ENCODE data around the gene SPEF2. TPM values are rescaled to one million over a fixed set of nuclear protein-coding genes. Genes with fewer than 3 reads are reported as not detected.

SPEF2 gene
- total RNA-seq, 2 donors from 2014 or later = 1.9 to 16.2 TPM

DNA sequence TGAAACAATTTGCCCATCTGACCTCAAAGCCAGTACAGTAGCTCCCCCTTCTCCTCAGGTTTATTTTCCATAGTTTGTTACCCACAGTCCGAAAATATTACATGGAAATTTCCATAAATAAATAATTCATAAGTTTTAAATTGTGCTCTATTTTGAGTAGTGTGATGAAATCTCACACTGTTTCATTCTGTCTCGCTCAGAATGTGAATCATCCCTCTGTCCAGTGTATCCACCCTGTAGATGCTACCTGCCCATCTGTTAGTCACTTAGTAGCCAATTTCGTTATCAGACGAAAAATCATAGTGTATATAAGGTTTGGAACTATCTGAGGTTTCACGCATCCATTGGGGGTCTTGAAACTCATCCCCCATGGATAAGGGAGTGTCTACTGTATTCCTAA lies 138.3 kb downstream of the SPEF2 start:
- Histone ChIP-seq H3K27me3 (replicated peaks; ENCODE audit: insufficient read depth) (no peaks in the 10 kb centered on the region), H3K36me3 (no peaks in the 10 kb centered on the region), H3K27ac (no peak overlapping the region), H3K4me1 (ENCODE audit: control insufficient read depth in 1 of 2, low read depth in 2 of 2) (no peaks in the 10 kb centered on the region), H3K4me3 (no peak overlapping the region), H3K9me3 (no peaks in the 10 kb centered on the region)
- TF ChIP-seq CTCF (IDR thresholded peaks at IDR 0.05) = no peak
- DNase-seq (ENCODE audit: low spot score) = no peak
- ATAC-seq (ENCODE audit: insufficient number of reproducible peaks, low FRiP score, low read depth) = no peak

GRCh38 chr5:35758151-35758724 lies 140.6 kb downstream of the SPEF2 start:
- Histone ChIP-seq H3K4me1 (ENCODE audit: control insufficient read depth in 1 of 2, low read depth in 2 of 2) (no peaks in the 10 kb centered on the region), H3K9me3 (no peaks in the 10 kb centered on the region), H3K4me3 (no peak overlapping the region), H3K27ac (no peak overlapping the region), H3K27me3 (replicated peaks; ENCODE audit: insufficient read depth) (no peaks in the 10 kb centered on the region), H3K36me3 (no peaks in the 10 kb centered on the region)
- ATAC-seq (ENCODE audit: insufficient number of reproducible peaks, low FRiP score, low read depth) (no peak), DNase-seq (ENCODE audit: low spot score) (no peak)
- TF ChIP-seq CTCF (IDR thresholded peaks at IDR 0.05) = no peak

- no peaks in the 10 kb centered on the region for H3K27me3 ChIP-seq (replicated peaks; ENCODE audit: insufficient read depth)
- no peaks in the 10 kb centered on the region for H3K9me3 ChIP-seq
- H3K27ac ChIP-seq = no peak overlapping the region
- no peak for TF ChIP-seq CTCF (IDR thresholded peaks at IDR 0.05)
- no peaks in the 10 kb centered on the region for H3K4me1 ChIP-seq (ENCODE audit: control insufficient read depth in 1 of 2, low read depth in 2 of 2)
- ATAC-seq (ENCODE audit: insufficient number of reproducible peaks, low FRiP score, low read depth) = no peak
- H3K4me3 ChIP-seq = no peak overlapping the region
- no peaks in the 10 kb centered on the region for H3K36me3 ChIP-seq
- DNase-seq (ENCODE audit: low spot score) = no peak
Measured at GRCh38 chr5:35761541-35761940, 143.9 kb downstream of the SPEF2 start.

- no peaks in the 10 kb centered on the region for H3K36me3 ChIP-seq
- H3K9me3 ChIP-seq = no peaks in the 10 kb centered on the region
- H3K4me3 ChIP-seq = no peak overlapping the region
- H3K27me3 ChIP-seq (replicated peaks; ENCODE audit: insufficient read depth) = no peaks in the 10 kb centered on the region
- no peak for DNase-seq (ENCODE audit: low spot score)
- H3K4me1 ChIP-seq (ENCODE audit: control insufficient read depth in 1 of 2, low read depth in 2 of 2) = no peaks in the 10 kb centered on the region
- no peak for TF ChIP-seq CTCF (IDR thresholded peaks at IDR 0.05)
- no peak overlapping the region for H3K27ac ChIP-seq
- ATAC-seq (ENCODE audit: insufficient number of reproducible peaks, low FRiP score, low read depth) = no peak
Measured at GRCh38 chr5:35762368-35762767, 144.7 kb downstream of the SPEF2 start.

DNA sequence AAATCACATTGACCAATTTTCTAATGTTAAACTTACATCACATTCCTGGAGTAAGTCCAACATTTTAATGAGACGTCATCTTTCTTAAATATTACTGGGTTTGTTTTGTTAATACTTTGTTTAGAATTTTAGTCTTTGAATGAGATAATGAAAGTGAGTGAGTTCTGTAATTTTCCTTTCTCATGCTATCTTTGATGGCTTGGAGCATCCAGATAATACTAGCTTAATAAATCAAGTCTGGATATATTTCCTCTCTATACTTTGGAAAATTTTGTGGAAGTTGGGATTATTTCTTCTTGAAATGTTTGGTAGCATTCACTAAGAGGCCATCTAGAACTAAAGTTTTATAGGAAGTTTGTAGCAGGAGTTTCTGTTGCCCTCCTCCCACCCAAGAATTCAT lies 148.3 kb downstream of the SPEF2 start:
- no peak for TF ChIP-seq CTCF (IDR thresholded peaks at IDR 0.05)
- Histone ChIP-seq H3K36me3 (no peaks in the 10 kb centered on the region), H3K9me3 (no peaks in the 10 kb centered on the region), H3K27ac (no peak overlapping the region), H3K27me3 (replicated peaks; ENCODE audit: insufficient read depth) (no peaks in the 10 kb centered on the region), H3K4me3 (no peak overlapping the region), H3K4me1 (ENCODE audit: control insufficient read depth in 1 of 2, low read depth in 2 of 2) (no peaks in the 10 kb centered on the region)
- no peak for DNase-seq (ENCODE audit: low spot score)
- ATAC-seq (ENCODE audit: insufficient number of reproducible peaks, low FRiP score, low read depth) = no peak

Measured in thoracic aorta (tissue), 2 donors.